HUES48 (cell line): ENCODE measurements around the gene MYF6.

Experiments
- H3K27ac ChIP-seq: one replicate; pipeline ENCODE4 v1.7.0; 2013; ENCODE audit warnings: low read depth, low read length, inconsistent platforms
- H3K27me3 ChIP-seq: 2 replicates; pipeline ENCODE4 v1.6.1; 2013; ENCODE audit warnings: mild to moderate bottlenecking, low read length; ENCODE audit not compliant: control insufficient read depth, insufficient read depth
- H3K36me3 ChIP-seq: 2 replicates; pipeline ENCODE4 v1.6.1; 2013; ENCODE audit warnings: low read length; ENCODE audit not compliant: control insufficient read depth, insufficient read depth
- H3K4me1 ChIP-seq: 2 replicates; pipeline ENCODE4 v1.6.1; 2013; ENCODE audit warnings: mild to moderate bottlenecking, low read length; ENCODE audit not compliant: control insufficient read depth, insufficient read depth
- H3K4me3 ChIP-seq: 2 replicates; pipeline ENCODE4 v1.5.1; 2013; ENCODE audit warnings: mild to moderate bottlenecking, low read depth, low read length
- H3K9ac ChIP-seq: 2 replicates; pipeline ENCODE4 v1.6.1; 2013; ENCODE audit warnings: mild to moderate bottlenecking, low read depth, low read length, moderate library complexity
- H3K9me3 ChIP-seq: 2 replicates; pipeline ENCODE4 v1.6.1; 2013; ENCODE audit warnings: low read length; ENCODE audit not compliant: control insufficient read depth, insufficient read depth

MYF6 gene

DNA sequence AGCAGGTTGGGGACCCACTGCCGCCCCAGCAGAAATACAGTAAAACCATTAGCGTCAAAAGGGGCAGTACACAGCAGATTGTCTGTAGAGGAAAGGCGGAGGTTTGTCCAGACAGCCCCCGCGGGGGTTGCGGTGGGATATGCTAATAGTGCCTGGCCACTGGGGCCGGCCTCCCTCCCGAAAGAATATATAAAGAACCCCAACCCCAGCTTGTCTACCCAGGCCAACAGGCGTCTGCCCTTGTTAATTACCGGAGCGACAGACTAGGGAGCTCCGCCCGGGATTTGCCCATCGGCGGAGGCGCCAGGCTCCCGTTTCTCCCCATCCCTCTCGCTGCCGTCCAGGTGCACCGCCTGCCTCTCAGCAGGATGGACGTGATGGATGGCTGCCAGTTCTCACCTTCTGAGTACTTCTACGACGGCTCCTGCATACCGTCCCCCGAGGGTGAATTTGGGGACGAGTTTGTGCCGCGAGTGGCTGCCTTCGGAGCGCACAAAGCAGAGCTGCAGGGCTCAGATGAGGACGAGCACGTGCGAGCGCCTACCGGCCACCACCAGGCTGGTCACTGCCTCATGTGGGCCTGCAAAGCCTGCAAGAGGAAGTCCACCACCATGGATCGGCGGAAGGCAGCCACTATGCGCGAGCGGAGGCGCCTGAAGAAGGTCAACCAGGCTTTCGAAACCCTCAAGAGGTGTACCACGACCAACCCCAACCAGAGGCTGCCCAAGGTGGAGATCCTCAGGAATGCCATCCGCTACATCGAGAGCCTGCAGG is 9.4 kb downstream of the MYF6 start, which contains the start of gene MYF5:
TSS of gene MYF5 (plus strand) at position 217 of the 774 bp plus-strand sequence. CDS start at position 369, 152 bp downstream.
- Histone ChIP-seq H3K9ac (no peak within 1 kb of the TSS), H3K27me3 (peaks cover 53% of the 10 kb centered on the region), H3K27ac (no peak within 1 kb of the TSS), H3K4me3 (no peak within 1 kb of the TSS), H3K36me3 (no peaks in the 10 kb centered on the region), H3K4me1 (peaks cover 42% of the 10 kb centered on the region), H3K9me3 (no peaks in the 10 kb centered on the region)

DNA sequence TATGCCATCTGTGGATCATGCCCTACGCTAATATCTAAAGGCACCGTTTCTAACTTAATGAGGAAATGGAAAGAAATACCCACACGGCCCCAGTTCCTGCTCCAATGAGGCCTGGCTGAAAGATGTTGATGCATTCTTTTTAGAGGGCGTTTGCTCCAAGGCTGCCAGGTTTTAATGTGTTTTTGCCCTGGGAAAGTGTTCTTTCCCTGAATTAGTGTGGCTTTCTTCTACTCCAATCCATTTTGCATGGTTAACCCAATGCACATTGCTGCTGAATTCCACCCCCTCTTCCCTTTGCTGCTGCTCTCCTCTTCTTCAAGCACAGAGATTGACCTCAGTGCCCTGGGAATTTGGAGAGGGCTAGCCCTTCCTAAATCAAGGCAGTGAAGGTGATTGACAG is 10.4 kb downstream of the MYF6 start:
- peaks cover 43% of the 10 kb centered on the region for H3K27me3 ChIP-seq
- no peaks in the 10 kb centered on the region for H3K36me3 ChIP-seq
- no peak overlapping the region for H3K27ac ChIP-seq
- no peak overlapping the region for H3K4me3 ChIP-seq
- H3K9me3 ChIP-seq, result no peaks in the 10 kb centered on the region
- H3K4me1 ChIP-seq, result peaks cover 38% of the 10 kb centered on the region
- H3K9ac ChIP-seq, result no peak overlapping the region

DNA sequence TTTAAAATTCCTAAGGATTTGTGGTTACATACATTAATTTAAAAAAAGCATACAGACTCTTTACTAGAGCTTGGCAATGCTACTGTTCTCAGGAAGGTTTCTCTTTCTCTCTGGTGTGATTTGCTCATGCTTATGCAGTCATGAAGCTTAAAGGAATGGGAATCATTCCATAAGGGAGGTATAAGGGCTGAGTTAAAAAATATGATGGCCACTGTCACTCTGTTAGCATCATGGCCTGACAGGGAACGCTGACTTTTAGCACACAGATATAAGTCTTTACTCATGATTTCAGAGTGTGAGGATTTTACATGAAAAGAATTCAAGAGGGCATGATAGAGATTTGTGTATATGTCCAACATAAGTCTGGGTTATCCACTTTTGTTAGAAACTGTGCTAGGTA is 13.1 kb downstream of the MYF6 start:
- Histone ChIP-seq H3K9ac (no peak overlapping the region), H3K4me1 (peaks cover 15% of the 10 kb centered on the region), H3K4me3 (no peak overlapping the region), H3K36me3 (no peaks in the 10 kb centered on the region), H3K27me3 (peaks cover 22% of the 10 kb centered on the region), H3K9me3 (no peaks in the 10 kb centered on the region), H3K27ac (no peak overlapping the region)

DNA sequence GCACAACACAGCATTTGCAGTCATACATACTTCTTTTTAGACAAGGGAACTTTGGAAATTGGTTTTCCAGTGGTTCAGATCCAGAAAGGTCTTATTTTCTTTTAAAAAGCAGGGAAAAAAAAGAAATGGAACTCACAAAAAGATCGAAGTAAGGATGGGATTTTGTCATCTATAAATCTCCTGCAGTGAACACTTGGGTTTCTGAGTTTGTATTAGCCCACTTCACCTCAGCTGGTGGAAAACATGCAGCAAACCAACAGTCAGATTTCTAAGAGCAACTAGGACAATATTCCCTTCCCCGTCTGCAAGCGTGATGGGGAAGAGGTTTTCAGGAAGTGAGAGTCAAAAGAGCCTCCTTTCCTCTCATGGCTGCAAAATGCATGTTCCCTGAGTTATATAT is 13.9 kb downstream of the MYF6 start:
- H3K27ac ChIP-seq, result no peak overlapping the region
- peaks cover 7% of the 10 kb centered on the region; the same call in 1 of the 2 replicates for H3K4me1 ChIP-seq
- H3K4me3 ChIP-seq, result no peak overlapping the region
- no peaks in the 10 kb centered on the region for H3K36me3 ChIP-seq
- H3K27me3 ChIP-seq, result peaks cover 13% of the 10 kb centered on the region
- H3K9me3 ChIP-seq, result no peaks in the 10 kb centered on the region
- H3K9ac ChIP-seq, result no peak overlapping the region

DNA sequence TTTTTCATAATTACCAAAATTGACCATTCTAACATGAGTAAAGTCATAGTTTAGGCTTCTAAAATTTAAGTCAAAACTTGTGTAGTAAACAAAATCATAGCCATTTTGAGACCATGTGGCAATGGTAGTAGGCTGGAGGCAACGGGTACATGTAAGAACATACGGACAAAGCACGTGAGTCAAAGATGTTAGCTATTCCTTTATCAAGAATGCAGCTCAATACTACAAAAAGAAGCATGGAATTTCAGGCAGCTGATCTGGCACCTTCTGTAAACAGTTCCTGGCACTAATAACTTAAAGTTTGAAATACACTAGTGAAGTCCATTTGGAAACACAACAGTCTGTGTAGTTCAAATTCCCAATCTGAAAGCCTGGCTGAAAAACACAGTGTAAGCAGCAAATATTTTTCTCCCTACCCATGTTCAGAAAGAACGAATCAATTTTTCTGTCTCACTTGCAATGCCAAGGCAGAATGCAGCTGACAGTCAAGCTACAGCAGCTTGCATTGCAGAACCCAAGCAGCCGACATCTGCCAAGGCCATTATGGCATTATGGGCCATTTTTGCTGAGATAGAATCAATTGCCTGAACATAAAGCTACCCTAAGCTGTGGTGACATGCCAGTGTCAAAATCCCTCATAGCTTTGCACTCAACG is 38.5 kb downstream of the MYF6 start:
- no peaks in the 10 kb centered on the region for H3K4me1 ChIP-seq
- no peaks in the 10 kb centered on the region for H3K9me3 ChIP-seq
- no peaks in the 10 kb centered on the region for H3K36me3 ChIP-seq
- no peak overlapping the region for H3K27ac ChIP-seq
- H3K9ac ChIP-seq, result no peak overlapping the region
- no peaks in the 10 kb centered on the region for H3K27me3 ChIP-seq
- H3K4me3 ChIP-seq, result no peak overlapping the region

DNA sequence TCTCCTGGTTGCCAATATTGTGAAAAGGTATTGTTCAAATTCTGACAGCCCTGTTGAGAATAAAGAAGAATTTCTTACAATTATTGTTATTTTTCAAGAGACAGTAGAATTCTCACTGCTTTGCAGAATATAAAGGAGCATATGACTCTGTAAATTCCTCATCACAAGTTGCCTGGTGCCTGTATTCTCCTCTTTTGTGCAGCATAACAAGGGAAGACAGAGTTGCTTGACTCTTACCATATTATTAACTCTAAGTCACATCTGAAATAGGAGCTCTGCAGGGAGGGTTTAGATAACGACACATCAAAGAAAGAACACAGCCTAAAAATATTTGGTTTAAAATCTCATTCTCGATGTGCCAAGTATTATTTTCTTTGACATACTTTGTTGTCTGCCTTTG is 40.4 kb downstream of the MYF6 start:
- no peaks in the 10 kb centered on the region for H3K4me1 ChIP-seq

DNA sequence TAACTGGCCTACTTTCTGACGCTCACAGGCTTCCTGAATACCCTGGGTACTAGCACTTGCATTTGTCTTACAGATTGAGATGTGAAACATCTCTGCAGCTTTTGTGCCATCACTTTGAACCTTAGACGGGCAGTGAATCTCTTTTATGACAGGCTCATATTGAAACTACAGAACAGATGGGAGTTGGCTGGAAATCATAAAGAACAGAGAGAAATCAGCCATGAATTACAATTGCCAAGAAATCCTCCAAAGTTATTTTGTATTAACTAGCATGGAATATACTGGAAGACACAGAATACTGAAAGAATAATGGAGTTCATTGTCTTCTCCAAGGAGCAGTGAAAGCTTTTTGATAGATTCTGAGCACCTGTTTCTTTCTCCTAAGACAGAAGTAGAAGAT is 42.0 kb downstream of the MYF6 start:
- H3K36me3 ChIP-seq, result no peaks in the 10 kb centered on the region
- H3K9ac ChIP-seq, result no peak overlapping the region
- no peaks in the 10 kb centered on the region for H3K27me3 ChIP-seq
- no peaks in the 10 kb centered on the region for H3K9me3 ChIP-seq
- no peak overlapping the region for H3K27ac ChIP-seq
- H3K4me3 ChIP-seq, result no peak overlapping the region
- no peaks in the 10 kb centered on the region for H3K4me1 ChIP-seq

More for the DNA sequence above, 40.4 kb downstream of the MYF6 start:
- Histone ChIP-seq H3K27me3 (no peaks in the 10 kb centered on the region), H3K27ac (no peak overlapping the region), H3K9me3 (no peaks in the 10 kb centered on the region), H3K4me3 (no peak overlapping the region), H3K36me3 (no peaks in the 10 kb centered on the region), H3K9ac (no peak overlapping the region)

DNA sequence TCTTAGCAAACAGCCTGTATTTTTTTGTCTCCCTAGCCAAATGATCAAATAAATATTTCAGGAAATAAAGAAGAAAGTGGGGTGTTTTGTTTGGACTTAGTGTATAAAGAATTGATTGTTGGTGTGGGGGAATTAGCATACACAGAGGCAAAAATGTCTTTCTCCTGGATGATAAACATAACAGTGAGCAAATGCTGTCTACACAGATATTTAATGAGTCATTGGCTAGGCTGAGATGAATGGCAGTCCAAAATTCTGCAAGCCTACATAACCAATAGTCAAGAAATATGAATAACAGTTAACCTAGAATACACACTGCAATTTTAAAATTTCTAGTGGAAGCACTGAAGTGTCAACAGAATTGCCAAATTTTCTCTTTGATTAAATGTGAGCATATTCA is 45.0 kb downstream of the MYF6 start:
- H3K4me3 ChIP-seq, result no peak overlapping the region
- no peaks in the 10 kb centered on the region for H3K4me1 ChIP-seq
- H3K27me3 ChIP-seq, result no peaks in the 10 kb centered on the region
- no peaks in the 10 kb centered on the region for H3K36me3 ChIP-seq
- no peak overlapping the region for H3K27ac ChIP-seq
- no peak overlapping the region for H3K9ac ChIP-seq
- H3K9me3 ChIP-seq, result no peaks in the 10 kb centered on the region

DNA sequence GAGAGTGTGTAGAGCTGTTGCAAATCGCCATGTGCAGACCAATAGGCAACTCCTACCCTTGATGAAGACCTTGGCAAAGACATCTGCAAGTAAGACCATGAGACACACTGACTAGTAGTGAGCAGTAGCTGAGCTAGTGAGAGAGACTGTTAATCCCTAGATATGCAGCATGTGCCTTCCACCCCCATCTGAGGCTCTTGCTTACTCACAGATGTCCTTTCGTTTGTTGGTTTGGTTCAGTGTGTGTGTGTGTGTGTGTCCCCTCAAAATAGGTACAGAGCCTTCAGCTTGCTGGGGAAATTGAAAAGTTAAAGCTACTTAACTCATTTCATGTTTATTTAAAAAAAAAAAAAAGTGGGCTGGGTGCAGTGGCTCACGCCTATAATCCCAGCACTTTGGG is 46.8 kb downstream of the MYF6 start:
- H3K9ac ChIP-seq, result no peak overlapping the region
- H3K4me3 ChIP-seq, result no peak overlapping the region
- no peaks in the 10 kb centered on the region for H3K4me1 ChIP-seq
- no peaks in the 10 kb centered on the region for H3K36me3 ChIP-seq
- H3K27me3 ChIP-seq, result no peaks in the 10 kb centered on the region
- H3K9me3 ChIP-seq, result no peaks in the 10 kb centered on the region
- H3K27ac ChIP-seq, result no peak overlapping the region

DNA sequence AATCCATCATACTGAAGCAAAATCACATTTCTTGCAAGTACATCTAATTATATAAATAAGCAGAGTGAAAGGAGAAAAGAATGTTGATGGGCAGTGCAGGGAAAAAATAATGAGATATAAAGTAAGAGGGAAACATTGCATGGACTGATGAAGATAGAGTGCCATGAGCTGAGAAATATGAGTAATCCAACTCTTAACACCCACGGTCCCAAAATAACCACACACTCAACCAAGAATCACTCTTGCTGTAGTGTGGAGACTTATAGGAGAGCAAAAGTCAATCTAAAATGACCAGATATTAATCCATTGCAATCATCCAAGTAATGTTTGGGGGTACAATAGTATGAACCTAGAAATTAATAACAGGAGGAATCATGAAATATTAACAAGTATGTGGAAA is 49.4 kb downstream of the MYF6 start:
- Histone ChIP-seq H3K4me3 (no peak overlapping the region), H3K9ac (no peak overlapping the region), H3K27me3 (no peaks in the 10 kb centered on the region), H3K4me1 (peaks cover 5% of the 10 kb centered on the region; the same call in 1 of the 2 replicates), H3K36me3 (no peaks in the 10 kb centered on the region), H3K9me3 (no peaks in the 10 kb centered on the region), H3K27ac (no peak overlapping the region)
